Stimulated activated naive CD8-positive, alpha-beta T cell treated with anti-CD3 and anti-CD28 coated beads, Interleukin-15, Interleukin-2, amounts not matched to agents 100 ng/mL and 50 ng/mL, for 24 hours (primary cell): ENCODE measurements around the gene COL12A1.

ENCODE experiments used
- H3K27ac Mint-ChIP-seq: one replicate; pipeline ENCODE4 v1.8.0; 2021; ENCODE audit warnings: mild to moderate bottlenecking, mixed read lengths
- H3K27me3 Mint-ChIP-seq: one replicate; pipeline ENCODE4 v1.8.0; 2021; ENCODE audit warnings: mixed read lengths
- H3K36me3 Mint-ChIP-seq: one replicate; pipeline ENCODE4 v1.8.0; 2021; ENCODE audit warnings: low read depth, mixed read lengths
- H3K4me1 Mint-ChIP-seq: one replicate; pipeline ENCODE4 v1.8.0; 2021; ENCODE audit warnings: low read depth, mixed read lengths
- H3K4me3 Mint-ChIP-seq: one replicate; pipeline ENCODE4 v1.8.0; 2021; ENCODE audit warnings: mild to moderate bottlenecking, mixed read lengths
- H3K9me3 Mint-ChIP-seq: one replicate; pipeline ENCODE4 v1.8.0; 2021; ENCODE audit warnings: mixed read lengths

The COL12A1 gene

GRCh38 chr6:75117701-75118100, 88.2 kb downstream of the COL12A1 start:
- Mint-ChIP-seq H3K4me3 (no peak overlapping the region), H3K4me1 (no peaks in the 10 kb centered on the region), H3K27me3 (no peaks in the 10 kb centered on the region), H3K36me3 (no peaks in the 10 kb centered on the region), H3K9me3 (peaks cover 4% of the 10 kb centered on the region), H3K27ac (no peak overlapping the region)

- Mint-ChIP-seq H3K4me3 (no peak overlapping the region), H3K27ac (no peak overlapping the region), H3K9me3 (peaks cover 4% of the 10 kb centered on the region), H3K27me3 (no peaks in the 10 kb centered on the region), H3K36me3 (no peaks in the 10 kb centered on the region), H3K4me1 (no peaks in the 10 kb centered on the region)
Measured at GRCh38 chr6:75116946-75117345, 88.9 kb downstream of the COL12A1 start.

DNA sequence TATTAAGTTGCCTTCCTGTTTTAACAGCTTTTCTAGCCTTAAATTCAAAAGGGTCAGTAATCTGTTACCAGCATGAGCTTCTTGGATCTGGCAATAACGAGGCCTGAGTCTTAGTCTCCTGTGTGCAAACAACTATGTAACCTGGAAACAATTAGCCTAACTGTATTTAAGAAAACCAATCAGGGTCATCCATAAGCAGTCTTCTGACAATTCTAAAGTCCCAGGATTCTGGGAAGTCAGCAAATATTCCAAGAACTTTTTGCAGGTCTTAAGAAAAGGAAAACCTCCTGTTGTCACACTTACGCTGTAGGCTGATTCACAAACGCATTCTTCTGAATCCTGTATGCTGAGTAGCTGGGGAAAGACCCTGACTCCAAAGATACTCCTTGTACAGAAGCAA, 90.4 kb downstream of the COL12A1 start:
- H3K27me3 Mint-ChIP-seq = no peaks in the 10 kb centered on the region
- no peak overlapping the region for H3K27ac Mint-ChIP-seq
- H3K4me1 Mint-ChIP-seq = no peaks in the 10 kb centered on the region
- no peak overlapping the region for H3K4me3 Mint-ChIP-seq
- peaks cover 4% of the 10 kb centered on the region for H3K9me3 Mint-ChIP-seq
- H3K36me3 Mint-ChIP-seq = no peaks in the 10 kb centered on the region

DNA sequence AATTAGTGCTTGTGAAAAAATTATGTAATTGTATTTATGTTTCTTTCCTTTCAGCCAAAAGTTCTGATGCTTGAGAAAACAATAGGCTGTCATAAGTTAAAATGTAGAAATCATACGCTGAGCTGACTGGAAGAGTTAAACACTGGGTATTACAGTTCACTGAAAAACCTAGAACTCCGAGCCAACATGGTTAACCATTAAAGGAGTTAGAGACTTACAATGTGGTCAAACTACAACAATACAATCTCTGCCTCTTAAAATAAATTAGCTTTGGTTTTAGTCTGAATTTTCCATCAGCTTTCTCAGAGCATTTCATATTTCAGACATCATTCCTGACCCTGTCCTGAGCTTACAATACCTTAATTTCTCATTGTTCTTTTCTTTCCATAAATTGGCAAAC, 91.0 kb downstream of the COL12A1 start:
- Mint-ChIP-seq H3K4me1 (no peaks in the 10 kb centered on the region), H3K36me3 (no peaks in the 10 kb centered on the region), H3K27ac (no peak overlapping the region), H3K27me3 (no peaks in the 10 kb centered on the region), H3K9me3 (peaks cover 4% of the 10 kb centered on the region), H3K4me3 (no peak overlapping the region)

- H3K27ac Mint-ChIP-seq = no peak overlapping the region
- no peaks in the 10 kb centered on the region for H3K4me1 Mint-ChIP-seq
- H3K9me3 Mint-ChIP-seq = peaks cover 4% of the 10 kb centered on the region
- peaks cover 4% of the 10 kb centered on the region for H3K27me3 Mint-ChIP-seq
- H3K4me3 Mint-ChIP-seq = no peak overlapping the region
- no peaks in the 10 kb centered on the region for H3K36me3 Mint-ChIP-seq
Measured at GRCh38 chr6:75114195-75114594, 91.7 kb downstream of the COL12A1 start.

DNA sequence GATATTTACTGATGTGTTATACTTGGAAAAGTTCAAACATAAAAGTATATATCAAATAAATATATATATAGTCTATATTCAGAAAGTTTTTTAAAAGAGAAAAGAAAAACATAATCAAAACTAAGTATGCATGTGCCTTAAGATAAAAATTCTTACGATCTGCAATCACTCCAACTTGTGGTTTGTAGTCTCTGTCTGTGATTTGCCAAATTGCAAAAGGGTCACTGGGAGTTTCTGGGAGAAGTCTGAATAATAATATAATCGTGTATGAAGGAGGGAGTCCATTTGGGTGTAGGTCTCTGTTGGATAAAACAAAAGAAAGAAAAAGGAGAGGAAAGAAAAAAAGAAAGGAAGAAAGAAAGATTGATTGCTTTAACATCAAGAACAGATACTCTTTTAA, 92.4 kb downstream of the COL12A1 start:
- H3K36me3 Mint-ChIP-seq = no peaks in the 10 kb centered on the region
- H3K4me1 Mint-ChIP-seq = no peaks in the 10 kb centered on the region
- H3K27me3 Mint-ChIP-seq = peaks cover 4% of the 10 kb centered on the region
- no peak overlapping the region for H3K4me3 Mint-ChIP-seq
- no peaks in the 10 kb centered on the region for H3K9me3 Mint-ChIP-seq
- no peak overlapping the region for H3K27ac Mint-ChIP-seq

- Mint-ChIP-seq H3K27me3 (peaks cover 4% of the 10 kb centered on the region), H3K4me1 (no peaks in the 10 kb centered on the region)
Measured at GRCh38 chr6:75109765-75110164, 96.1 kb downstream of the COL12A1 start.

GRCh38 chr6:75109022-75109421, 96.8 kb downstream of the COL12A1 start:
- Mint-ChIP-seq H3K27me3 (peaks cover 4% of the 10 kb centered on the region), H3K9me3 (no peaks in the 10 kb centered on the region), H3K27ac (no peak overlapping the region), H3K4me3 (no peak overlapping the region), H3K4me1 (no peaks in the 10 kb centered on the region), H3K36me3 (no peaks in the 10 kb centered on the region)

More at GRCh38 chr6:75109765-75110164, 96.1 kb downstream of the COL12A1 start:
- Mint-ChIP-seq H3K36me3 (no peaks in the 10 kb centered on the region), H3K4me3 (no peak overlapping the region), H3K9me3 (no peaks in the 10 kb centered on the region), H3K27ac (no peak overlapping the region)

GRCh38 chr6:75108333-75108974, 97.4 kb downstream of the COL12A1 start:
- H3K9me3 Mint-ChIP-seq = no peaks in the 10 kb centered on the region
- no peaks in the 10 kb centered on the region for H3K4me1 Mint-ChIP-seq
- H3K27me3 Mint-ChIP-seq = peaks cover 4% of the 10 kb centered on the region
- H3K4me3 Mint-ChIP-seq = no peak overlapping the region
- no peaks in the 10 kb centered on the region for H3K36me3 Mint-ChIP-seq
- no peak overlapping the region for H3K27ac Mint-ChIP-seq

GRCh38 chr6:75107913-75108312, 97.9 kb downstream of the COL12A1 start:
- H3K27me3 Mint-ChIP-seq = peaks cover 4% of the 10 kb centered on the region
- H3K27ac Mint-ChIP-seq = no peak overlapping the region
- H3K9me3 Mint-ChIP-seq = no peaks in the 10 kb centered on the region

GRCh38 chr6:75106426-75106825, 99.4 kb downstream of the COL12A1 start:
- no peak overlapping the region for H3K4me3 Mint-ChIP-seq
- H3K4me1 Mint-ChIP-seq = no peaks in the 10 kb centered on the region
- H3K9me3 Mint-ChIP-seq = no peaks in the 10 kb centered on the region
- H3K27ac Mint-ChIP-seq = no peak overlapping the region
- peaks cover 4% of the 10 kb centered on the region for H3K27me3 Mint-ChIP-seq
- H3K36me3 Mint-ChIP-seq = no peaks in the 10 kb centered on the region

More at GRCh38 chr6:75107913-75108312, 97.9 kb downstream of the COL12A1 start:
- no peaks in the 10 kb centered on the region for H3K4me1 Mint-ChIP-seq
- no peaks in the 10 kb centered on the region for H3K36me3 Mint-ChIP-seq
- H3K4me3 Mint-ChIP-seq = no peak overlapping the region

GRCh38 chr6:75103431-75103830, 102.4 kb downstream of the COL12A1 start:
- Mint-ChIP-seq H3K4me3 (no peak overlapping the region), H3K27me3 (peaks cover 5% of the 10 kb centered on the region), H3K4me1 (no peaks in the 10 kb centered on the region), H3K27ac (no peak overlapping the region), H3K9me3 (no peaks in the 10 kb centered on the region), H3K36me3 (no peaks in the 10 kb centered on the region)

DNA sequence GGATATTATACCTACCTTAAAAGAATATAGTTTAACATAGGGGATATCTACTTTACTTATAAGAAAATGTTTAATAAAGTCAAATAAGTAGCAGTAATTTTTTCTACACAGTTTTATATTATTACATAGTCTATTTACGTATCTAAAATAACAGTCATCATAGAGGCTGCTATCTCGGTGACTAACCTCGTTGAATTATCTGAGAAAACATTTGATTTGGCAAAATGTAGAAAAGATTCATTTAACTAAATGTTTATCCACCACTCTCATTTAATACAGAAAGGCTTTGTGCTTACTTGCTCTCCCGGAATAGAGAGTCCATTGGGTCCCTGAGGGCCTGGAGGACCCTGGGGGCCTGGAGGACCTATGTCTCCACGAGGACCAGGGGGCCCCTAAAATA, 103.6 kb downstream of the COL12A1 start:
- Mint-ChIP-seq H3K4me1 (no peaks in the 10 kb centered on the region), H3K9me3 (no peaks in the 10 kb centered on the region), H3K27ac (no peak overlapping the region), H3K4me3 (no peak overlapping the region), H3K27me3 (peaks cover 5% of the 10 kb centered on the region), H3K36me3 (no peaks in the 10 kb centered on the region)

GRCh38 chr6:75101896-75102295, 104.0 kb downstream of the COL12A1 start:
- peaks cover 5% of the 10 kb centered on the region for H3K27me3 Mint-ChIP-seq
- no peaks in the 10 kb centered on the region for H3K4me1 Mint-ChIP-seq
- no peak overlapping the region for H3K27ac Mint-ChIP-seq
- no peaks in the 10 kb centered on the region for H3K9me3 Mint-ChIP-seq
- H3K4me3 Mint-ChIP-seq = no peak overlapping the region
- H3K36me3 Mint-ChIP-seq = no peaks in the 10 kb centered on the region

DNA sequence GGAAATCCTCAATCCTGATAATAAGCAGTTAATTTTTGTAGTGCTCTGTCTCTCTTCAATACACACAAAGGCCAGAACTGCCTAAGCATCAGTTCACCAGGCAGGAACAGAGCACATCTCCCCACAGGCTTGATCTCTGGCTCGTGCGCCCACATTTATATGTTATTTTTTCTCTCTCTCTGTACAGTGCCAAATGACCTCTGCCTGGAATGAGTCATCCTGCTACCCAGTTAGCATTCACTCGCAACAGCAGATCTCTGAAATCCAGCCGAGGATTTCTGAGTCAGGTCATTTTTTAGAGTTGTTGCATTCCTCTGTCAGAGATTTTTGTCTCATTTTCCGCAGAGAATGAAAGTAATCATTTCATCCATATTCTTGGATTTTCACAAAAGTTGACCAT, 107.1 kb downstream of the COL12A1 start:
- Mint-ChIP-seq H3K27me3 (peaks cover 5% of the 10 kb centered on the region), H3K4me3 (no peak overlapping the region), H3K9me3 (no peaks in the 10 kb centered on the region), H3K4me1 (no peaks in the 10 kb centered on the region), H3K27ac (no peak overlapping the region), H3K36me3 (no peaks in the 10 kb centered on the region)

- no peak overlapping the region for H3K4me3 Mint-ChIP-seq
- H3K9me3 Mint-ChIP-seq = no peaks in the 10 kb centered on the region
- H3K27me3 Mint-ChIP-seq = peaks cover 5% of the 10 kb centered on the region
- no peaks in the 10 kb centered on the region for H3K36me3 Mint-ChIP-seq
- H3K27ac Mint-ChIP-seq = no peak overlapping the region
- H3K4me1 Mint-ChIP-seq = no peaks in the 10 kb centered on the region
Measured at GRCh38 chr6:75096966-75097365, 108.9 kb downstream of the COL12A1 start.
